ENCODE results near the gene OXSR1.

GRCh38 chr3:38169027-38169317 is 3.6 kb downstream of the OXSR1 start:
- no peak for TF ChIP-seq POLR2A (IDR thresholded peaks at IDR 0.05)
- TF ChIP-seq CTCF (IDR thresholded peaks at IDR 0.05): no peak

Data from body of pancreas (tissue), 4 donors.